ENCODE data around the gene PCK2.

- no peak for TF ChIP-seq MAX (IDR thresholded peaks at IDR 0.05)
- TF ChIP-seq, protein P1, sequence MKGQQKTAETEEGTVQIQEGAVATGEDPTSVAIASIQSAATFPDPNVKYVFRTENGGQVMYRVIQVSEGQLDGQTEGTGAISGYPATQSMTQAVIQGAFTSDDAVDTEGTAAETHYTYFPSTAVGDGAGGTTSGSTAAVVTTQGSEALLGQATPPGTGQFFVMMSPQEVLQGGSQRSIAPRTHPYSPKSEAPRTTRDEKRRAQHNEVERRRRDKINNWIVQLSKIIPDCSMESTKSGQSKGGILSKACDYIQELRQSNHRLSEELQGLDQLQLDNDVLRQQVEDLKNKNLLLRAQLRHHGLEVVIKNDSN (IDR thresholded peaks at IDR 0.05), result no peak
Measured at GRCh38 chr14:24133735-24134134, 39.6 kb downstream of the PCK2 start.
